GM21381 (cell line): ENCODE measurements around the gene MSRB1.
"Not testable (repeated sequence)": the region's sequence is repeated elsewhere in the genome, so short reads cannot be mapped to it uniquely, and the experiment has no call there.

Experiments
- ATAC-seq: cut with Tn5 transposase; IDR thresholded peaks from one replicate; pipeline ENCODE4 v1.9.1; 2021; ENCODE audit warnings: mild to moderate bottlenecking, moderate library complexity; ENCODE audit not compliant: unreplicated experiment

Gene MSRB1

DNA sequence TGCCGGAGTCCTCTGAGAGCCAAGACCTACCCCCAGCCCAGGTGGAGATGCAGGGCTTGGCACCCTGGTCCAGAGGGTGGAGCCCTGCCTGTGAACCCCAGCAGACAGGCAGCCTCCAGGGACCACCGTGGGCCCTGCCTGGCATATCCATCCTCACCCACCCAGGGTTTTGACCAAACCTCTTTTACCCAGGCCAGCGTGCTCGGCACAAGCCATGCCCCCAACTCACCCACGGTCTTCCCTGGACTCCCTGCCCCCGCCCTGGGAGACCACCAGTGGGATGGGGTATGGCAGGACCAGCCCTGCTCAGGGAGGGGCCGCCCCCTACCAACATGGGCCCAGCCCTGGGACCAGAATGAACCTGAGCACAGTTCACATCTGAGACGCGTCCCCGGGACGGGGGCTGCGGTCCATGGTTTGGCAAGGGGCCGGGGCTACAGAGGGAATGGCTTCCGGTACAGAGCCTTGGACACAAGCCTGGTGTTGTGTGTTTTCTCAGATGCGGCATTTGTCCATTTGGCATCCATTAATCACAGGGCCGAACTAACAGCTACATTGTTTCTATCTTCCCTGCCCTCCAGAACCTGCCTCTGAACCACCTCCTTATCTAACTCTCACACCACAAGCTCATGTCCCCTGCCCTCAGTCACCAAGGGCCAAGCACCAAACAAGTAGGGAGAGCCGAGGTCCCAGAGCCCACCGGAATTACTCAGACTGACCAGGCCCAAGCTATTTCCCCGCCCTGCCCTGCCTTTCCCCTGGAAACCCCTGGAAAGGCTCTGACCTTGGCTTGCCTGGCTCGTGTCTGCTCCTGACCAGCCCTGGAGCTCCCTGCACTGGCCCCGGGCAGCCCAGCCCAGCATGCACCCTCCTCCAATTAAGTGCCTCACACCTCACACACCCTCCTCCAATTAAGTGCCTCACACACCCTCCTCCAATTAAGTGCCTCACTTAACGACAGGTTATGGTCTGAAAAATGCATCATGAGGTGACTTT lies 38.9 kb downstream of the MSRB1 start:
- no peak for ATAC-seq

- no peak for ATAC-seq
Observed at GRCh38 chr16:1903220-1903574, 39.8 kb downstream of the MSRB1 start.

DNA sequence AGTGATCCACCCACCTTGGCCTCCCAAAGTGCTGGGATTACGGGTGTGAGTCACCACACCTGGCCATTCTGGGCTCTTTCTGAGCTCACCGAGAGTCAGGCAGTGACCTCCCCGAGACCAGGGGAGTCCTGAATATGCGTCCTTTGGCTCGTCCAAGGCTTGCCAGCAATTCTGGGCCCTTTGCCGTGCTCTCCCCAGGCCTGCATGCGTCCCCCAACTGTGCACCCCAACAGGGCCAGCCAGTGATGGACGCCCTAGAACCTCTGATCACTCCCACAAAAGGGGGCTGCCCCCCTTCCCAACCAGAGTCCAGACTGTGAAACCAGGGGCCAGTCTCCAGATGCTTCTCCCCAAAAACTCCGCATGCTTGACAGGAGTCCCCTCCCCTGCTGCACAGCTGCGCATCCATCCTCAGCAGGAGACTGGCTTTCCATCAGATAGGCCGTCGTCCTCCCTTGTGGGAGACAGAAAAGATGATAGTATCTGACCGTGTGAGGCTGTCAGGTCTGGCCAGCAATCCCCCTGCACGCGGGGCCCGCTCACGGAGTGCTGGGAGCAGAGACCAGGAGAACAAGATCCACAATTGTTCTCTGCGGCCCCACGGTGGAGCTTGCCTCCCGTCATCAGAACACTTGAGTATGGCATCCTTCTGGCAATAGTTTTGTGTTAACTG lies 40.3 kb downstream of the MSRB1 start:
- ATAC-seq, result no peak

- no peak for ATAC-seq
Observed at GRCh38 chr16:1900452-1900774, 42.6 kb downstream of the MSRB1 start.

GRCh38 chr16:1899641-1900451 lies 43.2 kb downstream of the MSRB1 start:
- ATAC-seq, result no peak

DNA sequence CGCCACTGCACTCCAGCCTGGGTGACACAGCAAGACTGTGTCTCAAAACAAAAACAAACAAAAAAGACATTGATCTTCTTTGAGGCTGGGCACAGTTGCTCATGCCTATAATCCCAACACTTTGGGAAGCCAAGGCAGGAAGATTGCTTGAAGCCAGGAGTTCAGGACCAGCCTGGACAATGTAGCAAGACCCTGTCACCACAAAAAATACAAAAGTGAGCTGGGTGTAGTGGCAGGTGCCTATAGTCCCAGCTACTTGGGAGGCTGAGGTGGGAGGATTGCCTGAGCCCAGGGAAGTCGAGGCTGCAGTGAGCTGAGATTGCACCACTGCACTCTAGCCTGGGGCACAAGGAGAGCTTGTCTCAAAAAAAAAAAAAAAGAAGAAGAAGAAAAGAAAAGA lies 45.3 kb downstream of the MSRB1 start:
- not testable (repeated sequence) for ATAC-seq

- no peak for ATAC-seq
Observed at GRCh38 chr16:1895949-1896675, 46.9 kb downstream of the MSRB1 start.

DNA sequence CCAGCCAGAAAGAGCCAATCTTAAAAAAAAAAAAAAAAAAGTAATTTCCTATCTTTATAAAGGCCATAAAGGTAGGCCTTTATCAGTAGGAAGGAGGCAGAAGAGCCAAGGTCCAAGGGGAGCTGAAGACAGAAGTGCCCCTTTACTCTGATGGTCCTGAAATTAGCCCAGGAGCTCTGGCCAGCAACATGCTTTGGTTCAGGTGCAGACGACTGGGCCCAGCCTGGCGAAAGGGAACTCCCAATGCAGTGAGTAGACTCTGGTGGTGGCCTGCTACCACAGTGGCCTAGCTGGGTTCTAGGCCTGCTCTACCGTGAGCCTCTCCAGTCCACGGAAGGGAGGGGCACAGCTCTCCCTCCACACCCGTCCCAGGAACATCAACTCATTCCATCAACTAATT lies 47.9 kb downstream of the MSRB1 start:
- no peak for ATAC-seq

GRCh38 chr16:1890708-1891050 lies 52.3 kb downstream of the MSRB1 start:
- ATAC-seq, result no peak

DNA sequence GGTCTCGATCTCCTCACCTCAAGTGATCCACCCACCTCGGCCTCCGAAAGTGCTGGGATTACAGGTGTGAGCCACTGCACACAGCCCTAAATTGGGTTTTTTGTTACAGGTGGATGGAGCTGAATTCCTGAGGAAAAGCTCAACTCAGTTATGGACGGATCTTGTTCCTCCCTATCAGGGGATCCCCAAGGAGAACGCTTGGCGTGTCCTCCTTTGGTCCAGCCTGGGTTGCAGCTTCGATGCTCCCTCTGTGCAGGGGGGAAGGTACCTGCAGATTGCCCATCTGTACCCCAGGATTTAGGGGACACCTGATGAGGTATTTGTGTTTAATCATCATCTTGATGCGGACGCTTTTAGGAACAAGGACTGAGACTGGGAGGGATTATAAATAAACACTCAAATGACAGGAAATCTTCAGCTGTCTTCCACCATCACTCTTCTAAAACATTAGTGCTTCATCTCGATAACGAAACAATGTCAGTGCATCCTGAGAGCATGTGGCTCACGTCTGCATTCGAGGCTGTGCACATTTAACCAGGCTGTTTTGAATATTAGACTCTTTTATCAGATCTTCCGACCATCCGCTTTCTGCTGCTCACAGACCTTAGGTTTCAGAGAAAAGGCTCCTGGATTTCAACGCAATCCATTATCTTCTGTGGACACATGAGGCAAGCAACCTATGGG lies 52.8 kb downstream of the MSRB1 start:
- ATAC-seq, result no peak
